IMR-90 (cell line): ENCODE results near the gene LIN7C. TPM values are rescaled to one million over a fixed set of nuclear protein-coding genes. Genes with fewer than 3 reads are reported as not detected.
A peak's percentile ranks its signal among the peaks of the same experiment; 100 is the strongest.

Source experiments
- ATAC-seq: fragments of 200-7000 bp; cut with Tn5 transposase; 2 replicates; pipeline ENCODE4 v1.9.1; 2020; ENCODE audit warnings: low read depth, mild to moderate bottlenecking, moderate library complexity
- BruUV-seq: library from RNA; stranded (reverse); fragments of 400-500 nt; replicated peaks from 2 replicates; lab custom pipeline; 2021; lab: Mats Ljungman, UMichigan
- CTCF ChIA-PET: fragments of 300-600 bp; formaldehyde crosslinking; extraction: SDS; loops from one replicate; lab custom pipeline; 2021; ENCODE audit warnings: antibody characterized with exemption; lab: Yijun Ruan, JAX
- POLR2A ChIA-PET: fragments of 300-600 bp; sonication (Branson Sonifier 250); formaldehyde crosslinking; loops from one replicate; lab custom pipeline; 2022; ENCODE audit warnings: antibody characterized with exemption; ENCODE audit not compliant: unreplicated experiment; lab: Charles Lee
- DNase-seq: peaks from one replicate; pipeline ENCODE4 v3.0.0; 2013
- H2AFZ ChIP-seq: replicated peaks from 2 replicates; pipeline ENCODE3; 2013; ENCODE audit warnings: low read length, mild to moderate bottlenecking; ENCODE audit not compliant: poor library complexity
- H2AK5ac ChIP-seq: 2 replicates; pipeline ENCODE4 v1.6.1; 2013; ENCODE audit warnings: low read depth, low read length, inconsistent platforms
- H2AK9ac ChIP-seq: replicated peaks from 2 replicates; pipeline ENCODE3; 2013; ENCODE audit warnings: mild to moderate bottlenecking, low read depth, low read length, moderate library complexity; ENCODE audit not compliant: poor library complexity
- H2BK120ac ChIP-seq: 2 replicates; pipeline ENCODE4 v1.6.1; 2013; ENCODE audit warnings: low read depth, low read length, inconsistent platforms
- H2BK15ac ChIP-seq: 3 replicates; pipeline ENCODE4 v1.6.1; 2013; ENCODE audit warnings: low read depth, low read length, inconsistent platforms
- H2BK20ac ChIP-seq: 2 replicates; pipeline ENCODE4 v1.6.1; 2013; ENCODE audit warnings: low read depth, mild to moderate bottlenecking, inconsistent platforms, low read length, moderate library complexity
- H2BK5ac ChIP-seq: 2 replicates; pipeline ENCODE4 v1.6.1; 2013; ENCODE audit warnings: mild to moderate bottlenecking, low read depth, low read length, inconsistent platforms; ENCODE audit not compliant: poor library complexity, severe bottlenecking
- H3K14ac ChIP-seq: replicated peaks from 2 replicates; pipeline ENCODE4 v1.6.1; 2013; ENCODE audit warnings: low read depth, low read length, inconsistent platforms
- H3K18ac ChIP-seq: 2 replicates; pipeline ENCODE4 v1.6.1; 2013; ENCODE audit warnings: low read depth, low read length, control low read depth
- H3K23ac ChIP-seq: 2 replicates; pipeline ENCODE4 v1.6.1; 2013; ENCODE audit warnings: low read depth, low read length, inconsistent platforms
- H3K27ac ChIP-seq: 2 replicates; pipeline ENCODE4 v1.5.1; 2013; ENCODE audit warnings: mild to moderate bottlenecking, control low read depth, low read length; ENCODE audit not compliant: insufficient read depth
- H3K27me3 ChIP-seq: 2 replicates; pipeline ENCODE4 v1.6.1; 2013; ENCODE audit warnings: low read length; ENCODE audit not compliant: control insufficient read depth, insufficient read depth
- H3K36me3 ChIP-seq: 2 replicates; pipeline ENCODE4 v1.6.1; 2013; ENCODE audit warnings: low read length, mixed read lengths; ENCODE audit not compliant: control insufficient read depth, insufficient read depth
- H3K4ac ChIP-seq: 2 replicates; pipeline ENCODE4 v1.6.1; 2013; ENCODE audit warnings: low read depth, low read length, inconsistent platforms
- H3K4me1 ChIP-seq: 2 replicates; pipeline ENCODE4 v1.6.1; 2013; ENCODE audit warnings: low read length, mixed read lengths; ENCODE audit not compliant: control insufficient read depth, insufficient read depth
- H3K4me2 ChIP-seq: 2 replicates; pipeline ENCODE4 v1.6.1; 2013; ENCODE audit warnings: low read depth, mild to moderate bottlenecking, control low read depth, low read length, moderate library complexity
- H3K4me3 ChIP-seq: 2 replicates; pipeline ENCODE4 v1.5.1; 2013; ENCODE audit warnings: low read depth, mild to moderate bottlenecking, control low read depth, low read length, moderate library complexity; ENCODE audit not compliant: insufficient read depth
- H3K56ac ChIP-seq: 2 replicates; pipeline ENCODE4 v1.6.1; 2013; ENCODE audit warnings: low read length, inconsistent platforms; ENCODE audit not compliant: insufficient read depth; ENCODE audit errors: extremely low read depth
- H3K79me1 ChIP-seq, 2 experiments: 2 replicates each; pipeline ENCODE4 v1.6.1; 2013; ENCODE audit warnings: low read length in 2 of 2, inconsistent platforms in 1 of 2, low read depth in 1 of 2
- H3K9ac ChIP-seq: 2 replicates; pipeline ENCODE4 v1.6.1; 2013; ENCODE audit warnings: low read depth, low read length, control low read depth
- H3K9me1 ChIP-seq: 2 replicates; pipeline ENCODE4 v1.6.1; 2013; ENCODE audit warnings: low read length, inconsistent platforms; ENCODE audit not compliant: insufficient read depth
- H3K9me3 ChIP-seq: 2 replicates; pipeline ENCODE4 v1.6.1; 2013; ENCODE audit warnings: low read length; ENCODE audit not compliant: control insufficient read depth, insufficient read depth
- H4K20me1 ChIP-seq: 2 replicates; pipeline ENCODE4 v1.6.1; 2013; ENCODE audit warnings: low read length, inconsistent platforms; ENCODE audit not compliant: insufficient read depth
- H4K5ac ChIP-seq: 2 replicates; pipeline ENCODE4 v1.6.1; 2013; ENCODE audit warnings: mild to moderate bottlenecking, low read depth, low read length, control low read depth
- H4K8ac ChIP-seq, 2 experiments: 2 replicates each; pipeline ENCODE4 v1.6.1; 2013; ENCODE audit warnings: low read depth in 2 of 2, low read length in 2 of 2, control low read depth in 1 of 2, inconsistent platforms in 1 of 2
- H4K91ac ChIP-seq: 2 replicates; pipeline ENCODE4 v1.6.1; 2013; ENCODE audit warnings: low read depth, low read length, inconsistent platforms; ENCODE audit not compliant: insufficient read depth
- CEBPB ChIP-seq: IDR thresholded peaks from 2 replicates; pipeline ENCODE4 v1.6.1; 2012; ENCODE audit warnings: low read depth, low read length, improper control_type of control experiment
- CTCF ChIP-seq: conservative IDR thresholded peaks from 2 replicates; pipeline ENCODE4 v1.5.1; 2012; ENCODE audit warnings: mild to moderate bottlenecking, low read depth, low read length, improper control_type of control experiment
- MAFK ChIP-seq: IDR thresholded peaks from 2 replicates; pipeline ENCODE4 v1.6.1; 2012; ENCODE audit warnings: low read depth, low read length, improper control_type of control experiment
- RCOR1 ChIP-seq: IDR thresholded peaks from 2 replicates; pipeline ENCODE4 v1.6.1; 2012; ENCODE audit warnings: mild to moderate bottlenecking, low read length, improper control_type of control experiment; ENCODE audit not compliant: insufficient replicate concordance
- WGBS, 2 experiments: methylation state at CpG; one replicate each; pipeline versions ENCODE4 v1.1.5 to v1.1.7; 2013; ENCODE audit warnings: missing lambda C conversion rate in 2 of 2; ENCODE audit not compliant: insufficient read length in 1 of 2; ENCODE audit errors: extremely low coverage in 2 of 2; 5-methylcytosine and 5-hydroxymethylcytosine counted together
- dilution Hi-C: fragments of 300-500 bp; cut with HindIII; formaldehyde crosslinking; loops from one replicate; pipeline ENCODE4 v1.14.3; 2018; ENCODE audit warnings: low sequenced_read_pairs; ENCODE audit not compliant: unreplicated experiment
- in situ Hi-C: fragments of 300-500 bp; cut with MboI; formaldehyde crosslinking; loops from 3 replicates; pipeline ENCODE4 v1.14.3; 2019; ENCODE audit warnings: low sequenced_read_pairs, inconsistent platforms, mixed read lengths
- intact Hi-C: fragments of 100-400 bp; cut with micrococcal nuclease; formaldehyde crosslinking; loops from 2 replicates; pipeline ENCODE4 v1.10.0; 2022
- polyA plus RNA-seq, 3 experiments: library from polyadenylated mRNA; depleted of rRNA; stranded (reverse); fragments of >200 nt; gene quantifications; 2 replicates each; pipeline ENCODE4 v1.2.3, GENCODE V29; 2012; ENCODE audit warnings: low replicate concordance in 1 of 3
- total RNA-seq: library from RNA; depleted of rRNA; stranded (reverse); fragments of >200 nt; gene quantifications from 2 replicates; pipeline ENCODE4 v1.2.3, GENCODE V29; 2012

The LIN7C gene
- total and polyA plus RNA-seq, 2 of the 4 experiments (the other 2 are of a cell fraction) = 12.2 to 25.5 TPM

- Histone ChIP-seq H3K27me3 (no peaks in the 10 kb centered on the region), H3K4me2 (no peak overlapping the region), H3K9me1 (no peaks in the 10 kb centered on the region), H3K27ac (no peak overlapping the region), H2BK20ac (no peak overlapping the region), H3K4ac (no peak overlapping the region), H3K18ac (no peak overlapping the region), H3K56ac (no peak overlapping the region), H4K20me1 (no peaks in the 10 kb centered on the region), H3K4me1 (no peaks in the 10 kb centered on the region), H2AFZ (no peak overlapping the region), H2BK120ac (no peak overlapping the region), H2BK5ac (no peak overlapping the region), H3K14ac (no peak overlapping the region), H4K5ac (no peak overlapping the region), H3K79me1 (no peaks in the 10 kb centered on the region), H3K36me3 (no peaks in the 10 kb centered on the region), H3K9ac (no peak overlapping the region), H2AK9ac (no peak overlapping the region), H4K8ac (no peak overlapping the region), H2BK15ac (no peak overlapping the region), H3K23ac (no peak overlapping the region), H2AK5ac (no peak overlapping the region), H3K4me3 (no peak overlapping the region), H4K91ac (no peak overlapping the region), H3K9me3 (no peaks in the 10 kb centered on the region)
- no TSS peak for BruUV-seq
- no peak for ATAC-seq
- no CpG with 5 or more reads among the region's 2 CpGs for WGBS, 2 experiments
- ChIA-PET CTCF (no interaction called here), POLR2A (no interaction called here)
- TF ChIP-seq MAFK (no peak), CEBPB (peak; percentile 89), CTCF (no peak), RCOR1 (no peak)
- in situ Hi-C loops = no loop called here
- intact Hi-C loops = no loop called here
- DNase-seq = no peak
- dilution Hi-C loops = no loop called here
These were observed 35.2 kb upstream of the LIN7C start for GRCh38 chr11:27541790-27542189.
